Neuronal stem cell (in vitro differentiated cells): ENCODE results near the gene PTGES3L.

Experiments used
- DNase-seq: peaks from one replicate; pipeline ENCODE4 v3.0.0-alpha.2; 2013; ENCODE audit warnings: low spot score
- H2AFZ ChIP-seq: one replicate; pipeline ENCODE4 v1.6.1; 2013; ENCODE audit warnings: mild to moderate bottlenecking, low read length, inconsistent platforms
- H2AK5ac ChIP-seq: 2 replicates; pipeline ENCODE4 v1.6.1; 2013; ENCODE audit warnings: low read depth, mild to moderate bottlenecking, inconsistent platforms, low read length, moderate library complexity, mixed read lengths
- H2BK120ac ChIP-seq: 2 replicates; pipeline ENCODE4 v1.6.1; 2013; ENCODE audit warnings: low read depth, mild to moderate bottlenecking, inconsistent platforms, low read length, moderate library complexity, mixed read lengths
- H2BK12ac ChIP-seq: one replicate; pipeline ENCODE4 v1.6.1; 2013; ENCODE audit warnings: low read length, inconsistent platforms
- H2BK15ac ChIP-seq: 2 replicates; pipeline ENCODE4 v1.6.1; 2013; ENCODE audit warnings: mild to moderate bottlenecking, low read length, inconsistent platforms, mixed read lengths
- H2BK5ac ChIP-seq: one replicate; pipeline ENCODE4 v1.6.1; 2013; ENCODE audit warnings: inconsistent platforms, mild to moderate bottlenecking, low read length, moderate library complexity
- H3K14ac ChIP-seq: one replicate; pipeline ENCODE4 v1.6.1; 2013; ENCODE audit warnings: low read length, inconsistent platforms
- H3K18ac ChIP-seq: 2 replicates; pipeline ENCODE4 v1.6.1; 2013; ENCODE audit warnings: low read length, inconsistent platforms
- H3K23ac ChIP-seq: 2 replicates; pipeline ENCODE4 v1.6.1; 2013; ENCODE audit warnings: low read depth, mild to moderate bottlenecking, mixed read lengths, low read length, inconsistent platforms; ENCODE audit not compliant: poor library complexity
- H3K27ac ChIP-seq: replicated peaks from 3 replicates; pipeline ENCODE4 v1.5.1; 2013; ENCODE audit warnings: low read length, inconsistent platforms
- H3K27me3 ChIP-seq, 3 experiments: 2 replicates each; pipeline ENCODE4 v1.6.1; 2013; ENCODE audit warnings: low read length in 3 of 3, mild to moderate bottlenecking in 2 of 3, inconsistent platforms in 1 of 3, low read depth in 1 of 3, mixed read lengths in 1 of 3, moderate library complexity in 1 of 3; ENCODE audit not compliant: control insufficient read depth in 3 of 3, insufficient read depth in 3 of 3
- H3K36me3 ChIP-seq, 2 donors: replicated peaks in 1 of 2; 2 replicates each; pipeline ENCODE4 v1.6.1; 2013; ENCODE audit warnings: low read length in 2 of 2; ENCODE audit not compliant: control insufficient read depth in 2 of 2, insufficient read depth in 2 of 2
- H3K4ac ChIP-seq: 2 replicates; pipeline ENCODE4 v1.6.1; 2013; ENCODE audit warnings: inconsistent platforms, mild to moderate bottlenecking, low read length, moderate library complexity
- H3K4me1 ChIP-seq, 2 donors: 1 replicate in 1 of 2; 2 replicates in 1 of 2; pipeline ENCODE4 v1.6.1; 2013; ENCODE audit warnings: low read length in 2 of 2, low read depth in 1 of 2; ENCODE audit not compliant: control insufficient read depth in 2 of 2, insufficient read depth in 1 of 2
- H3K4me2 ChIP-seq: one replicate; pipeline ENCODE4 v1.6.1; 2013; ENCODE audit warnings: mild to moderate bottlenecking, low read length, inconsistent platforms; ENCODE audit not compliant: insufficient read depth, poor library complexity, severe bottlenecking
- H3K4me3 ChIP-seq, 2 donors: 2 replicates each; pipeline ENCODE4 v1.5.1; 2013; ENCODE audit warnings: low read length in 2 of 2, mild to moderate bottlenecking in 2 of 2, inconsistent platforms in 1 of 2, moderate library complexity in 1 of 2
- H3K79me1 ChIP-seq: one replicate; pipeline ENCODE4 v1.6.1; 2013; ENCODE audit warnings: low read depth, mild to moderate bottlenecking, inconsistent platforms, low read length, moderate library complexity
- H3K9ac ChIP-seq: one replicate; pipeline ENCODE4 v1.6.1; 2013; ENCODE audit warnings: mild to moderate bottlenecking, low read depth, low read length, inconsistent platforms; ENCODE audit not compliant: poor library complexity
- H3K9me3 ChIP-seq, 2 donors: replicated peaks in 1 of 2; 2 replicates each; pipeline versions ENCODE3 to v1.6.1; 2013; ENCODE audit warnings: low read length in 2 of 2, mild to moderate bottlenecking in 2 of 2, inconsistent platforms in 1 of 2, low read depth in 1 of 2, mixed read lengths in 1 of 2, moderate library complexity in 1 of 2; ENCODE audit not compliant: control insufficient read depth in 2 of 2, insufficient read depth in 1 of 2
- H4K8ac ChIP-seq: one replicate; pipeline ENCODE4 v1.6.1; 2013; ENCODE audit warnings: low read depth, mild to moderate bottlenecking, inconsistent platforms, low read length, moderate library complexity
- H4K91ac ChIP-seq: one replicate; pipeline ENCODE4 v1.6.1; 2013; ENCODE audit warnings: low read length, low read depth, mild to moderate bottlenecking, inconsistent platforms; ENCODE audit not compliant: poor library complexity
- WGBS, 2 donors: extraction: QIAGEN DNeasy Blood & Tissue Kit; methylation state at CpG; one replicate each; pipeline ENCODE4 v1.1.7; 2013; ENCODE audit warnings: missing lambda C conversion rate in 2 of 2, mixed read lengths in 1 of 2; ENCODE audit not compliant: insufficient read length in 2 of 2, insufficient replicate concordance in 1 of 2; ENCODE audit errors: extremely low coverage in 2 of 2; 5-methylcytosine and 5-hydroxymethylcytosine counted together

The PTGES3L gene

GRCh38 chr17:42946812-42947211, 33.1 kb downstream of the PTGES3L start:
- H2BK120ac ChIP-seq = no peak overlapping the region
- H2AFZ ChIP-seq = no peak overlapping the region
- H4K91ac ChIP-seq = no peak overlapping the region
- no peak overlapping the region for H4K8ac ChIP-seq
- no CpG with 5 or more reads among the region's 1 CpG for WGBS, 2 donors
- no peaks in the 10 kb centered on the region for H3K9me3 ChIP-seq
- no peak overlapping the region for H3K18ac ChIP-seq
- no peak overlapping the region for H3K14ac ChIP-seq
- no peaks in the 10 kb centered on the region for H3K79me1 ChIP-seq
- H3K4ac ChIP-seq = no peak overlapping the region
- no peak for DNase-seq
- no peak overlapping the region for H3K23ac ChIP-seq
- no peak overlapping the region for H3K9ac ChIP-seq
- H3K4me3 ChIP-seq = no peak overlapping the region
- no peak overlapping the region for H2AK5ac ChIP-seq
- peaks cover 8 to 34% of the 10 kb centered on the region in 2 donors for H3K36me3 ChIP-seq
- no peak overlapping the region for H2BK15ac ChIP-seq
- H3K27ac ChIP-seq = no peak overlapping the region
- H3K4me2 ChIP-seq = no peak overlapping the region
- no peaks in the 10 kb centered on the region for H3K4me1 ChIP-seq
- H2BK12ac ChIP-seq = no peak overlapping the region
- H3K27me3 ChIP-seq = no peaks in the 10 kb centered on the region
- H2BK5ac ChIP-seq = no peak overlapping the region

GRCh38 chr17:42944211-42944610, 35.7 kb downstream of the PTGES3L start:
- Histone ChIP-seq H3K14ac (no peak overlapping the region), H4K91ac (no peak overlapping the region), H3K27ac (no peak overlapping the region), H2AFZ (no peak overlapping the region), H3K27me3 (no peaks in the 10 kb centered on the region), H2BK5ac (no peak overlapping the region), H3K4ac (no peak overlapping the region), H2AK5ac (no peak overlapping the region), H3K36me3 (peaks cover 0 to 8% of the 10 kb centered on the region in 2 donors), H2BK15ac (no peak overlapping the region), H4K8ac (no peak overlapping the region), H3K9ac (no peak overlapping the region), H3K23ac (no peak overlapping the region), H3K18ac (no peak overlapping the region), H3K9me3 (no peaks in the 10 kb centered on the region), H3K4me2 (no peak overlapping the region), H3K4me1 (no peaks in the 10 kb centered on the region), H2BK120ac (no peak overlapping the region), H2BK12ac (no peak overlapping the region), H3K4me3 (no peak overlapping the region), H3K79me1 (no peaks in the 10 kb centered on the region)
- DNase-seq = no peak
- WGBS, 2 donors = 100% methylated on average over 1 of the region's 3 CpGs

- peak; percentile 52 for DNase-seq
- H2AK5ac ChIP-seq = no peak overlapping the region
- no peak overlapping the region for H2BK120ac ChIP-seq
- peaks cover 0 to 11% (median 0%) of the 10 kb centered on the region in 3 experiments for H3K27me3 ChIP-seq
- no peak overlapping the region for H3K18ac ChIP-seq
- H3K4ac ChIP-seq = no peak overlapping the region
- no peak overlapping the region for H2BK12ac ChIP-seq
- H3K23ac ChIP-seq = no peak overlapping the region
- H3K4me3 ChIP-seq = no peak overlapping the region
- no peak overlapping the region for H4K91ac ChIP-seq
- no peak overlapping the region for H3K27ac ChIP-seq
- no peak overlapping the region for H2AFZ ChIP-seq
- no peak overlapping the region for H3K14ac ChIP-seq
- H3K79me1 ChIP-seq = no peaks in the 10 kb centered on the region
- H3K9ac ChIP-seq = no peak overlapping the region
- no peaks in the 10 kb centered on the region for H3K4me1 ChIP-seq
- no peak overlapping the region for H2BK15ac ChIP-seq
- no peak overlapping the region for H3K4me2 ChIP-seq
- no peak overlapping the region for H2BK5ac ChIP-seq
- no peaks in the 10 kb centered on the region for H3K36me3 ChIP-seq
- no peak overlapping the region for H4K8ac ChIP-seq
- WGBS, 2 donors = no CpG with 5 or more reads among the region's 9 CpGs
- H3K9me3 ChIP-seq = no peaks in the 10 kb centered on the region
Measured at GRCh38 chr17:42937712-42938596, 41.9 kb downstream of the PTGES3L start.

GRCh38 chr17:42929497-42929844, 50.4 kb downstream of the PTGES3L start:
- Histone ChIP-seq H3K9ac (no peak overlapping the region), H3K4me3 (no peak overlapping the region), H3K4ac (no peak overlapping the region), H4K8ac (no peak overlapping the region), H3K14ac (no peak overlapping the region), H2AK5ac (no peak overlapping the region), H3K4me2 (no peak overlapping the region), H3K27ac (no peak overlapping the region), H2AFZ (no peak overlapping the region), H3K18ac (no peak overlapping the region), H2BK15ac (no peak overlapping the region), H2BK5ac (no peak overlapping the region), H3K23ac (no peak overlapping the region), H3K79me1 (no peaks in the 10 kb centered on the region), H3K9me3 (no peaks in the 10 kb centered on the region), H3K27me3 (peaks cover 0 to 28% (median 0%) of the 10 kb centered on the region in 3 experiments), H3K36me3 (no peaks in the 10 kb centered on the region), H2BK120ac (no peak overlapping the region), H3K4me1 (peaks cover 2% of the 10 kb centered on the region in 2 donors), H4K91ac (no peak overlapping the region), H2BK12ac (no peak overlapping the region)
- WGBS, 2 donors = no CpG with 5 or more reads among the region's 1 CpG
- no peak for DNase-seq
